ENCODE results near the gene TRIO. TPM values are rescaled to one million over a fixed set of nuclear protein-coding genes. Genes with fewer than 3 reads are reported as not detected.

Gene TRIO
- total and polyA plus RNA-seq, 4 experiments from 2014 or later, result 0.09 to 11.5 (median 9.7) TPM; not detected in 1

- no peaks in the 10 kb centered on the region for H3K4me1 ChIP-seq (ENCODE audit: insufficient read depth, low read length)
- H3K36me3 Mint-ChIP-seq, result no peaks in the 10 kb centered on the region
- ChIA-PET POLR2A (ENCODE audit: partially characterized antibody) (no interaction called here), CTCF (ENCODE audit: partially characterized antibody) (no interaction called here)
- no peaks in the 10 kb centered on the region for H3K9me3 Mint-ChIP-seq
- H3K9me3 ChIP-seq (ENCODE audit: control insufficient read depth in 1 of 2, low read length in 2 of 2), result no peaks in the 10 kb centered on the region
- DNase-seq, result no peak
- peak overlapping the region in 1 of 7 donors; percentile 2 for H3K27ac Mint-ChIP-seq
- intact Hi-C loops (cut with micrococcal nuclease), result no loop called here
- peaks cover 0 to 3% (median under 1%) of the 10 kb centered on the region in 4 donors for H3K4me1 Mint-ChIP-seq
- no peak overlapping the region for H3K4me3 ChIP-seq (ENCODE audit: low read length in 2 of 2)
- H3K27ac ChIP-seq (ENCODE audit: low read depth, low read length), result no peak overlapping the region
- H3K27me3 ChIP-seq (ENCODE audit: insufficient read depth, low read length), result no peaks in the 10 kb centered on the region
- H3K4me3 Mint-ChIP-seq, result no peak overlapping the region
- no peaks in the 10 kb centered on the region for H3K27me3 Mint-ChIP-seq
- no peaks in the 10 kb centered on the region for H3K36me3 ChIP-seq (ENCODE audit: insufficient read depth, low read length)
Measured at GRCh38 chr5:14462681-14463080, 319.5 kb downstream of the TRIO start.

GRCh38 chr5:14463629-14464028, 320.5 kb downstream of the TRIO start:
- Mint-ChIP-seq H3K4me1 (peaks cover 0 to 3% (median under 1%) of the 10 kb centered on the region in 4 donors), H3K36me3 (no peaks in the 10 kb centered on the region), H3K27ac (peak overlapping the region in 2 of 7 donors; percentile 3 to 53), H3K9me3 (no peaks in the 10 kb centered on the region), H3K4me3 (no peak overlapping the region), H3K27me3 (no peaks in the 10 kb centered on the region)
- ChIA-PET POLR2A (ENCODE audit: partially characterized antibody) (no interaction called here), CTCF (ENCODE audit: partially characterized antibody) (no interaction called here)
- no peaks in the 10 kb centered on the region for H3K27me3 ChIP-seq (ENCODE audit: insufficient read depth, low read length)
- no peaks in the 10 kb centered on the region for H3K4me1 ChIP-seq (ENCODE audit: insufficient read depth, low read length)
- H3K4me3 ChIP-seq (ENCODE audit: low read length in 2 of 2), result no peak overlapping the region
- H3K9me3 ChIP-seq (ENCODE audit: control insufficient read depth in 1 of 2, low read length in 2 of 2), result no peaks in the 10 kb centered on the region
- H3K36me3 ChIP-seq (ENCODE audit: insufficient read depth, low read length), result no peaks in the 10 kb centered on the region
- no peak overlapping the region for H3K27ac ChIP-seq (ENCODE audit: low read depth, low read length)
- intact Hi-C loops (cut with micrococcal nuclease), result no loop called here
- DNase-seq, result no peak

GRCh38 chr5:14464096-14464495, 321.0 kb downstream of the TRIO start:
- DNase-seq, result no peak
- CTCF ChIA-PET (ENCODE audit: partially characterized antibody), result no interaction called here
- Histone ChIP-seq H3K27ac (ENCODE audit: low read depth, low read length) (no peak overlapping the region), H3K4me3 (ENCODE audit: low read length in 2 of 2) (no peak overlapping the region), H3K4me1 (ENCODE audit: insufficient read depth, low read length) (no peaks in the 10 kb centered on the region), H3K27me3 (ENCODE audit: insufficient read depth, low read length) (no peaks in the 10 kb centered on the region), H3K36me3 (ENCODE audit: insufficient read depth, low read length) (no peaks in the 10 kb centered on the region), H3K9me3 (ENCODE audit: control insufficient read depth in 1 of 2, low read length in 2 of 2) (no peaks in the 10 kb centered on the region)
- H3K36me3 Mint-ChIP-seq, result no peaks in the 10 kb centered on the region
- intact Hi-C loops (cut with micrococcal nuclease), result no loop called here
- no peaks in the 10 kb centered on the region for H3K9me3 Mint-ChIP-seq
- POLR2A ChIA-PET (ENCODE audit: partially characterized antibody), result no interaction called here
- H3K4me1 Mint-ChIP-seq, result peaks cover 0 to 3% (median under 1%) of the 10 kb centered on the region in 4 donors
- peak overlapping the region in 1 of 7 donors; percentile 53 for H3K27ac Mint-ChIP-seq
- H3K4me3 Mint-ChIP-seq, result no peak overlapping the region
- no peaks in the 10 kb centered on the region for H3K27me3 Mint-ChIP-seq

GRCh38 chr5:14464671-14465070, 321.5 kb downstream of the TRIO start:
- Histone ChIP-seq H3K36me3 (ENCODE audit: insufficient read depth, low read length) (no peaks in the 10 kb centered on the region), H3K27ac (ENCODE audit: low read depth, low read length) (no peak overlapping the region), H3K4me1 (ENCODE audit: insufficient read depth, low read length) (no peaks in the 10 kb centered on the region), H3K9me3 (ENCODE audit: control insufficient read depth in 1 of 2, low read length in 2 of 2) (no peaks in the 10 kb centered on the region), H3K4me3 (ENCODE audit: low read length in 2 of 2) (no peak overlapping the region), H3K27me3 (ENCODE audit: insufficient read depth, low read length) (no peaks in the 10 kb centered on the region)
- intact Hi-C loops (cut with micrococcal nuclease), result no loop called here
- Mint-ChIP-seq H3K4me3 (no peak overlapping the region), H3K9me3 (no peaks in the 10 kb centered on the region), H3K27ac (no peak overlapping the region), H3K36me3 (no peaks in the 10 kb centered on the region), H3K4me1 (peaks cover 0 to 3% (median under 1%) of the 10 kb centered on the region in 4 donors), H3K27me3 (no peaks in the 10 kb centered on the region)
- DNase-seq, result no peak
- ChIA-PET CTCF (ENCODE audit: partially characterized antibody) (interaction anchor here (0.8 kb wide), 1 partner anchor 11 kb away, joined by 3 read pairs; no protein-coding TSS in a partner anchor), POLR2A (ENCODE audit: partially characterized antibody) (no interaction called here)

- Mint-ChIP-seq H3K27ac (no peak overlapping the region), H3K4me3 (no peak overlapping the region)
Measured at GRCh38 chr5:14465116-14465515, 322.0 kb downstream of the TRIO start.

GRCh38 chr5:14465776-14466175, 322.6 kb downstream of the TRIO start:
- H3K36me3 ChIP-seq (ENCODE audit: insufficient read depth, low read length), result no peaks in the 10 kb centered on the region

More at GRCh38 chr5:14465116-14465515, 322.0 kb downstream of the TRIO start:
- no peaks in the 10 kb centered on the region for H3K36me3 ChIP-seq (ENCODE audit: insufficient read depth, low read length)
- no peak overlapping the region for H3K4me3 ChIP-seq (ENCODE audit: low read length in 2 of 2)
- H3K27me3 ChIP-seq (ENCODE audit: insufficient read depth, low read length), result no peaks in the 10 kb centered on the region
- no peaks in the 10 kb centered on the region for H3K36me3 Mint-ChIP-seq
- no peaks in the 10 kb centered on the region for H3K4me1 ChIP-seq (ENCODE audit: insufficient read depth, low read length)
- POLR2A ChIA-PET (ENCODE audit: partially characterized antibody), result no interaction called here
- no peak overlapping the region for H3K27ac ChIP-seq (ENCODE audit: low read depth, low read length)
- peaks cover 0 to 3% (median under 1%) of the 10 kb centered on the region in 4 donors for H3K4me1 Mint-ChIP-seq
- H3K9me3 Mint-ChIP-seq, result no peaks in the 10 kb centered on the region
- DNase-seq, result no peak
- H3K27me3 Mint-ChIP-seq, result no peaks in the 10 kb centered on the region
- no peaks in the 10 kb centered on the region for H3K9me3 ChIP-seq (ENCODE audit: control insufficient read depth in 1 of 2, low read length in 2 of 2)
- CTCF ChIA-PET (ENCODE audit: partially characterized antibody), result interaction anchor here (0.8 kb wide), 1 partner anchor 10 kb away, joined by 3 read pairs; no protein-coding TSS in a partner anchor
- intact Hi-C loops (cut with micrococcal nuclease), result no loop called here

GRCh38 chr5:14467251-14467650, 324.1 kb downstream of the TRIO start:
- Histone ChIP-seq H3K9me3 (ENCODE audit: control insufficient read depth in 1 of 2, low read length in 2 of 2) (no peaks in the 10 kb centered on the region), H3K4me1 (ENCODE audit: insufficient read depth, low read length) (no peaks in the 10 kb centered on the region), H3K27me3 (ENCODE audit: insufficient read depth, low read length) (no peaks in the 10 kb centered on the region), H3K27ac (ENCODE audit: low read depth, low read length) (no peak overlapping the region), H3K36me3 (ENCODE audit: insufficient read depth, low read length) (no peaks in the 10 kb centered on the region), H3K4me3 (ENCODE audit: low read length in 2 of 2) (no peak overlapping the region)
- Mint-ChIP-seq H3K27ac (no peak overlapping the region), H3K27me3 (no peaks in the 10 kb centered on the region), H3K4me1 (peaks cover 0 to 3% (median under 1%) of the 10 kb centered on the region in 4 donors), H3K4me3 (no peak overlapping the region), H3K9me3 (no peaks in the 10 kb centered on the region), H3K36me3 (no peaks in the 10 kb centered on the region)
- no peak for DNase-seq
- intact Hi-C loops (cut with micrococcal nuclease), result no loop called here
- POLR2A ChIA-PET (ENCODE audit: partially characterized antibody), result no interaction called here
- CTCF ChIA-PET (ENCODE audit: partially characterized antibody), result no interaction called here

More at GRCh38 chr5:14465776-14466175, 322.6 kb downstream of the TRIO start:
- Mint-ChIP-seq H3K4me1 (peaks cover 0 to 3% (median under 1%) of the 10 kb centered on the region in 4 donors), H3K27ac (no peak overlapping the region), H3K9me3 (no peaks in the 10 kb centered on the region), H3K4me3 (no peak overlapping the region), H3K27me3 (no peaks in the 10 kb centered on the region), H3K36me3 (no peaks in the 10 kb centered on the region)
- ChIA-PET POLR2A (ENCODE audit: partially characterized antibody) (no interaction called here), CTCF (ENCODE audit: partially characterized antibody) (no interaction called here)
- no peaks in the 10 kb centered on the region for H3K27me3 ChIP-seq (ENCODE audit: insufficient read depth, low read length)
- no peak overlapping the region for H3K27ac ChIP-seq (ENCODE audit: low read depth, low read length)
- no peak for DNase-seq
- no peaks in the 10 kb centered on the region for H3K4me1 ChIP-seq (ENCODE audit: insufficient read depth, low read length)
- no peak overlapping the region for H3K4me3 ChIP-seq (ENCODE audit: low read length in 2 of 2)
- H3K9me3 ChIP-seq (ENCODE audit: control insufficient read depth in 1 of 2, low read length in 2 of 2), result no peaks in the 10 kb centered on the region
- intact Hi-C loops (cut with micrococcal nuclease), result no loop called here

- no peak overlapping the region for H3K27ac Mint-ChIP-seq
- Histone ChIP-seq H3K36me3 (ENCODE audit: insufficient read depth, low read length) (no peaks in the 10 kb centered on the region), H3K4me1 (ENCODE audit: insufficient read depth, low read length) (no peaks in the 10 kb centered on the region), H3K4me3 (ENCODE audit: low read length in 2 of 2) (no peak overlapping the region), H3K27me3 (ENCODE audit: insufficient read depth, low read length) (no peaks in the 10 kb centered on the region), H3K9me3 (ENCODE audit: control insufficient read depth in 1 of 2, low read length in 2 of 2) (no peaks in the 10 kb centered on the region), H3K27ac (ENCODE audit: low read depth, low read length) (no peak overlapping the region)
- ChIA-PET POLR2A (ENCODE audit: partially characterized antibody) (no interaction called here), CTCF (ENCODE audit: partially characterized antibody) (no interaction called here)
- intact Hi-C loops (cut with micrococcal nuclease), result no loop called here
- no peak overlapping the region for H3K4me3 Mint-ChIP-seq
- no peaks in the 10 kb centered on the region for H3K36me3 Mint-ChIP-seq
- no peak for DNase-seq
- no peaks in the 10 kb centered on the region for H3K27me3 Mint-ChIP-seq
- no peaks in the 10 kb centered on the region for H3K9me3 Mint-ChIP-seq
- peaks cover 0 to 3% (median under 1%) of the 10 kb centered on the region in 4 donors for H3K4me1 Mint-ChIP-seq
Measured at GRCh38 chr5:14467886-14468285, 324.7 kb downstream of the TRIO start.

Measured in CD4-positive, alpha-beta memory T cell (primary cell).